Spleen (tissue), 11 donors: Measurements from ENCODE around the gene TAB2. TPM values are rescaled to one million over a fixed set of nuclear protein-coding genes. Genes with fewer than 3 reads are reported as not detected.
"Not testable (repeated sequence)": the region's sequence is repeated elsewhere in the genome, so short reads cannot be mapped to it uniquely, and the experiment has no call there.

ENCODE experiments used
- DNase-seq: peaks from one replicate; pipeline ENCODE4 v3.0.0-alpha.2; 2020
- H3K27ac ChIP-seq, 8 donors: fragments of 200-600 bp; sonication (generic) in 7 of 8; 1 replicate in 4 of 8; 2 replicates in 4 of 8; pipeline versions ENCODE4 v1.5.0 to v1.8.0; 2016 to 2021; ENCODE audit warnings: inconsistent platforms in 4 of 8, mild to moderate bottlenecking in 4 of 8, moderate library complexity in 1 of 8
- H3K27me3 ChIP-seq, 7 donors: fragments of 200-600 bp; sonication (generic) in 6 of 7; replicated peaks in 1 of 7; 1 replicate in 4 of 7; 2 replicates in 3 of 7; pipeline versions ENCODE4 v1.5.0 to v1.8.0; 2016 to 2021; ENCODE audit warnings: inconsistent platforms in 3 of 7, mild to moderate bottlenecking in 1 of 7
- H3K36me3 ChIP-seq, 6 donors: fragments of 200-600 bp; sonication (generic) in 5 of 6; 1 replicate in 4 of 6; 2 replicates in 2 of 6; pipeline versions ENCODE4 v1.5.0 to v1.8.0; 2016 to 2021; ENCODE audit warnings: inconsistent platforms in 2 of 6
- H3K4me1 ChIP-seq, 6 donors: fragments of 200-600 bp; sonication (generic) in 5 of 6; 1 replicate in 3 of 6; 2 replicates in 3 of 6; pipeline versions ENCODE4 v1.5.0 to v1.8.0; 2016 to 2021; ENCODE audit warnings: inconsistent platforms in 3 of 6
- H3K4me3 ChIP-seq, 8 donors: fragments of 200-600 bp; sonication (generic) in 7 of 8; 1 replicate in 4 of 8; 2 replicates in 4 of 8; pipeline versions ENCODE4 v1.5.0 to v1.8.0; 2016 to 2021; ENCODE audit warnings: inconsistent platforms in 4 of 8, mild to moderate bottlenecking in 4 of 8, moderate library complexity in 2 of 8
- H3K9me3 ChIP-seq, 8 donors: fragments of 200-600 bp; sonication (generic) in 7 of 8; 1 replicate in 4 of 8; 2 replicates in 4 of 8; pipeline versions ENCODE4 v1.5.0 to v1.8.0; 2016 to 2021; ENCODE audit warnings: inconsistent platforms in 4 of 8
- POLR2A ChIP-seq, 3 donors: fragments of 450-650 bp; IDR thresholded peaks; one replicate each; pipeline ENCODE4 v1.5.1; 2017; ENCODE audit warnings: antibody characterized with exemption in 3 of 3, mild to moderate bottlenecking in 1 of 3
- POLR2AphosphoS5 ChIP-seq, 3 donors: sonication (generic); formaldehyde crosslinking; IDR thresholded peaks; one replicate each; pipeline ENCODE4 v1.5.1; 2017; ENCODE audit warnings: antibody characterized with exemption in 3 of 3
- WGBS, 5 donors: extraction: QIAGEN DNeasy Blood & Tissue Kit in 3 of 5; methylation state at CpG; one replicate each; pipeline versions ENCODE4 v1.1.5 to v1.1.7; 2013 to 2018; 5-methylcytosine and 5-hydroxymethylcytosine counted together
- intact Hi-C: fragments of 100-400 bp; cut with DNase I; formaldehyde crosslinking; loops from one replicate; pipeline ENCODE4 v1.15.0; 2023; ENCODE audit warnings: low total_unique reads
- polyA plus RNA-seq, 3 donors: library from polyadenylated mRNA; stranded (reverse); fragments of 200-250 nt; gene quantifications; one replicate each; pipeline ENCODE4 v1.2.1, GENCODE V29; 2013
- total RNA-seq, 7 donors: library from RNA; depleted of rRNA in 3 of 7; stranded (reverse); fragments of >200 nt in 3 of 7; fragmentation: NEBNext Ultra II Directional in 4 of 7; extraction: Animal tissue kit (Norgen Biotek cat#: 25700) in 4 of 7; gene quantifications; one replicate each; pipeline versions ENCODE4 v1.1.0 to v1.2.1, GENCODE V29; 2016 to 2021
- TF ChIP-seq, protein P1 (sequence below), 11 experiments: fragments of 200-600 bp in 7 of 11; fragments of 450-650 bp in 4 of 11; sonication (generic) in 4 of 11; IDR thresholded peaks in 8 of 11; conservative IDR thresholded peaks in 3 of 11; 1 replicate in 7 of 11; 2 replicates in 4 of 11; pipeline versions ENCODE4 v1.4.0 to v1.8.0; 2016 to 2021; ENCODE audit warnings: antibody characterized with exemption in 11 of 11, inconsistent platforms in 4 of 11, mild to moderate bottlenecking in 1 of 11
- donor health status: healthy with polysubstance abuse.
- donor health status: DM: no; HTN: no; CAD: no; lungs with moderate emphysema.
- donor health status: DM: no; HTN: no; CAD: no.
- donor health status: Bipolar disorder and iron deficiency.
- donor health status: healthy.
- donor health status: DM: no; HTN: no; CAD: no.
- donor health status: DM: yes; HTN: yes; CAD: no.

TAB2 gene
- total and polyA plus RNA-seq, 10 donors = 15.4 to 84.1 (median 70.9) TPM

DNA sequence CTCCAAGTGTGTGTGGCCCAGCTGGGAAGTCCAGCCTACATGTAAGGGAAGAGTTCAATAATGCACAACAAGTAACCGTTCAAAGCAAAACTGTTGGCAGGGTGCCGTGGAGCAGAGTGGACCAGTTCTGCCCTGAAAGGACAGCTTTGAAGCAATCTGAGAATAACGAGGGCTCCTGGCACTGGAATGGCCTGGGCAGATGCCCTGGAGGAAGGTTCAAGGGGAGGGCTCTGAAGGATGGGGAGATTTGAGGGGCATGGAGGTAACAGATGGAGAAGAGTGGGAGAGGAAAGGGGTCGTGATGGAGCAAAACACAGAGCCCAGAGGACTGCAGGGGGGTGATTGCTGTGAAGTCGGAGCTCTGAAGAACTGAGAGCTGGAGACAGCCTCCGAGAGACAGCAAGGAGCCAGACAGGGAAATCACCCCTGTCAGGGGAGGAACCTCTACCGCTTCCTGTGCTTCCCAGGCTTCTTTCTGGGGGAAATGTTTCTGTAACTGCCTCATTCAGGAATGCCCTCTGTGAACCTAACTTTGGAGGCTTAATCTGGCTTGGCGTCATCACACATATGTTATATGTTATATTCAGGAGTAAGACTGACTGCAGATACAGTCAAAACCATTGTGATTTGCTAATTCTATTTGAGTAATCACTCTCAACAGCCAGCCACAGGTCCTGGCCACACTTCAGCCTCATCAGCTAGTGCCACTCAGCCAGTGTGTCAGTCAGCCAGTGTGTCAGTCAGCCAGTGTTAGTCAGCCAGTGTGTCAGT is 126.1 kb downstream of the TAB2 start:
- H3K4me3 ChIP-seq = no peak overlapping the region
- H3K9me3 ChIP-seq = no peaks in the 10 kb centered on the region
- TF ChIP-seq POLR2AphosphoS5 (IDR thresholded peaks at IDR 0.05) = no peak
- no peak for TF ChIP-seq POLR2A (IDR thresholded peaks at IDR 0.05)
- TF ChIP-seq, protein P1, sequence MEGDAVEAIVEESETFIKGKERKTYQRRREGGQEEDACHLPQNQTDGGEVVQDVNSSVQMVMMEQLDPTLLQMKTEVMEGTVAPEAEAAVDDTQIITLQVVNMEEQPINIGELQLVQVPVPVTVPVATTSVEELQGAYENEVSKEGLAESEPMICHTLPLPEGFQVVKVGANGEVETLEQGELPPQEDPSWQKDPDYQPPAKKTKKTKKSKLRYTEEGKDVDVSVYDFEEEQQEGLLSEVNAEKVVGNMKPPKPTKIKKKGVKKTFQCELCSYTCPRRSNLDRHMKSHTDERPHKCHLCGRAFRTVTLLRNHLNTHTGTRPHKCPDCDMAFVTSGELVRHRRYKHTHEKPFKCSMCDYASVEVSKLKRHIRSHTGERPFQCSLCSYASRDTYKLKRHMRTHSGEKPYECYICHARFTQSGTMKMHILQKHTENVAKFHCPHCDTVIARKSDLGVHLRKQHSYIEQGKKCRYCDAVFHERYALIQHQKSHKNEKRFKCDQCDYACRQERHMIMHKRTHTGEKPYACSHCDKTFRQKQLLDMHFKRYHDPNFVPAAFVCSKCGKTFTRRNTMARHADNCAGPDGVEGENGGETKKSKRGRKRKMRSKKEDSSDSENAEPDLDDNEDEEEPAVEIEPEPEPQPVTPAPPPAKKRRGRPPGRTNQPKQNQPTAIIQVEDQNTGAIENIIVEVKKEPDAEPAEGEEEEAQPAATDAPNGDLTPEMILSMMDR (IDR thresholded peaks at IDR 0.05 in 8 of 11, conservative IDR thresholded peaks at IDR 0.05 in 3 of 11) = no peak
- DNase-seq = peak; percentile 57
- no peaks in the 10 kb centered on the region for H3K36me3 ChIP-seq
- 65 to 83% (median 72%) methylated on average over 8 of the region's 8 CpGs for WGBS, 5 donors
- intact Hi-C loops = no loop called here
- H3K27me3 ChIP-seq = no peaks in the 10 kb centered on the region
- peak overlapping the region in 3 of 8 donors; percentile 8 to 46 (median 18) for H3K27ac ChIP-seq
- H3K4me1 ChIP-seq = peaks cover 0 to 7% (median 0%) of the 10 kb centered on the region in 6 donors

DNA sequence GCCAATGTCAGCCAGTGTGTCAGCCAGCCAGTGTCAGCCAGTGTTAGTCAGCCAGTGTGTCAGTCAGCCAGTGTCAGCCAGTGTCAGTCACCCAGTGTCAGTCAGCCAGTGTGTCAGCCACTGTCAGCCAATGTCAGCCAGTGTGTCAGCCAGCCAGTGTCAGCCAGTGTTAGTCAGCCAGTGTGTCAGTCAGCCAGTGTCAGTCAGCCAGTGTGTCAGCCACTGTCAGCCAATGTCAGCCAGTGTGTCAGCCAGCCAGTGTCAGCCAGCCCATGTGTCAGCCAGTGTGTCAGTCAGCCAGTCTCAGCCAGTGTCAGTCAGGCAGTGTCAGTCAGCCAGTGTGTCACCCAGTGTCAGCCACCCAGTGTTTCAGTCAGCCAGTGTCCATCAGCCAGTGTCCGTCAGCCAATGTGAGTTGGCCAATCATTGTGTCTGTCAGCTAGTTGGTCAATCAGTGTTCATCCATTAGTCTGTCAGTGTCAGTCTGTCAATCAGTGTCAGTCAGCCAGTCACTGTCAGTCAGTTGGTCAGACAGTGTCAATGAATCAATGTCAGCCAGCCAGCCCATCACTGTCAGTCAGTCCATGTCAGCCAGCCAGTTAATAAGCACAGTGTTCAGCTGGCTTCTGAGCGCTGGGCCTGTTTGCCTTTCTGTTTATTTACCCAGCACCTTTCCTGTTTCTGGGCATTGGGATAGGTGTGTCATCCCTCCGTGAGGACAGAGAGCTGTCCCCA is 127.0 kb downstream of the TAB2 start:
- H3K36me3 ChIP-seq, H3K4me1 ChIP-seq, H3K9me3 ChIP-seq, H3K4me3 ChIP-seq, H3K27me3 ChIP-seq, intact Hi-C loops: not testable (repeated sequence)
- 63 to 100% (median 82%) methylated on average over 3 of the region's 3 CpGs for WGBS, 5 donors
- DNase-seq = peak; percentile 45
- H3K27ac ChIP-seq = peak overlapping the region in 1 of 8 donors; percentile 4

DNA sequence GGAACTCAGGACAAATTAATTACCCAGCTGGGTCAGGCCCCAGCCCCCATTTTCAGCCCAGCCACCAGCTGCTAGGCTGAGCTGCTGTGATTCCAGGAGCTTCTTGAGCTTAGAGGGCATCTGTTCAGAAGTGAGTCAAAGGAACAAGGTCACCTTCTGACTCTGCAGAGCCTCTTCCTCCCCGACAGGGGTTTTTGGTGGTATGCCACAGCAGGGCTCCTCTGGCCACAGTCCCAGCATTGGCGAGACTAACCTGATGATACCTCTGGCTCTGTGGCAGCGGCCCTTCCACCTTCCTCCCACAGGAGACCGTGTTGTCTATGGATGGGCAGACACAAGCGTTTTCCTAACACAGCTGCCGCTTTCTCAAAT is 127.6 kb downstream of the TAB2 start:
- Histone ChIP-seq H3K36me3 (peaks cover 0 to 11% (median under 1%) of the 10 kb centered on the region in 6 donors), H3K4me1 (peaks cover 0 to 6% (median under 1%) of the 10 kb centered on the region in 6 donors), H3K4me3 (no peak overlapping the region), H3K27ac (peak overlapping the region in 1 of 8 donors; percentile 4), H3K27me3 (peaks cover 0 to 2% (median 0%) of the 10 kb centered on the region in 7 donors), H3K9me3 (no peaks in the 10 kb centered on the region)
- peak; percentile 42 for DNase-seq
- intact Hi-C loops = no loop called here
- 79 to 89% (median 80%) methylated on average over 5 to 6 of the region's 6 CpGs for WGBS, 5 donors
- TF ChIP-seq, protein P1 (IDR thresholded peaks at IDR 0.05 in 8 of 11, conservative IDR thresholded peaks at IDR 0.05 in 3 of 11) = no peak
- TF ChIP-seq POLR2AphosphoS5 (IDR thresholded peaks at IDR 0.05) (no peak), POLR2A (IDR thresholded peaks at IDR 0.05) (no peak)

DNA sequence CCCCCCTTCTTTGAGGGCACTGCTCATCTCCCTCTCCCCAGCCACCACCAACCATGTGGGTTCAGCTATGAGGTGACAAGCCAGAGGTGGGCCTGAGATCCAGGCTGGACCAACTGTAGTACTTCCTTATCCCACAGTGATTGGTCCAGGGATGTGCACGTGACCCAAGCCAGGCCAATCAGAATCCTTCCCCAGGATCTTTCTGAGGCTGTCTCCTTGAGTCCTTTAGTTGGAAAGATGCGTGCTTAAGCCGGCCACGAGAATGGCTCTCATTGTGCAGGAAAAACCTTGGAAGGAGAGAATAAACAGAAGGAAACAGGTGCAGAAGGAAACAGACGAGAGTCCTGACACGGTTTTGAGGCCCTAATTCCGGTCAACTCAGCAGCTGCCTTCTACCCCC is 128.1 kb downstream of the TAB2 start:
- peak; percentile 47 for DNase-seq
- Histone ChIP-seq H3K27me3 (peaks cover 0 to 7% (median 4%) of the 10 kb centered on the region in 7 donors), H3K27ac (no peak overlapping the region), H3K4me3 (no peak overlapping the region), H3K36me3 (peaks cover 0 to 16% (median 3%) of the 10 kb centered on the region in 6 donors), H3K9me3 (no peaks in the 10 kb centered on the region), H3K4me1 (peaks cover 0 to 11% (median 5%) of the 10 kb centered on the region in 6 donors)
- intact Hi-C loops = no loop called here
- no peak for TF ChIP-seq POLR2A (IDR thresholded peaks at IDR 0.05)
- no peak for TF ChIP-seq POLR2AphosphoS5 (IDR thresholded peaks at IDR 0.05)
- TF ChIP-seq, protein P1 (IDR thresholded peaks at IDR 0.05 in 8 of 11, conservative IDR thresholded peaks at IDR 0.05 in 3 of 11) = no peak
- WGBS, 5 donors = 85 to 93% (median 91%) methylated on average over 7 of the region's 7 CpGs
